Panc1 (cell line): ENCODE data around the gene NEK1. TPM values are rescaled to one million over a fixed set of nuclear protein-coding genes. Genes with fewer than 3 reads are reported as not detected.

Source experiments
- ATAC-seq: fragments of 200-7000 bp; cut with Tn5 transposase; 2 replicates; pipeline ENCODE4 v1.9.1; 2020; ENCODE audit warnings: mild to moderate bottlenecking, moderate library complexity
- BruUV-seq: library from RNA; stranded (reverse); fragments of 400-500 nt; replicated peaks from 2 replicates; lab custom pipeline; 2021; lab: Mats Ljungman, UMichigan
- CTCF ChIA-PET: fragments of 300-600 bp; sonication (Branson Sonifier 250); formaldehyde crosslinking; loops from one replicate; lab custom pipeline; 2022; ENCODE audit warnings: antibody characterized with exemption; lab: Charles Lee
- POLR2A ChIA-PET: fragments of 300-600 bp; sonication (Branson Sonifier 250); formaldehyde crosslinking; loops from one replicate; lab custom pipeline; 2022; ENCODE audit warnings: antibody characterized with exemption; lab: Charles Lee
- DNase-seq: peaks from one replicate; pipeline ENCODE4 v3.0.0-alpha.2; 2010; ENCODE audit warnings: low read depth, low spot score
- H3K27ac ChIP-seq: 2 replicates; pipeline ENCODE4 v1.5.1; 2011; ENCODE audit warnings: mild to moderate bottlenecking, low read length, inconsistent platforms
- H3K27me3 ChIP-seq: fragments of 200-500 bp; sonication (Bioruptor generic); 2 replicates; pipeline ENCODE4 v1.6.0; 2014; ENCODE audit warnings: low read length, inconsistent platforms; ENCODE audit not compliant: control insufficient read depth, insufficient read depth
- H3K36me3 ChIP-seq: fragments of 200-500 bp; sonication (Bioruptor generic); 2 replicates; pipeline ENCODE4 v1.5.1; 2014; ENCODE audit warnings: inconsistent platforms, mild to moderate bottlenecking, low read length, moderate library complexity; ENCODE audit not compliant: control insufficient read depth, insufficient read depth
- H3K4me1 ChIP-seq: 2 replicates; pipeline ENCODE4 v1.5.1; 2011; ENCODE audit warnings: inconsistent platforms, mild to moderate bottlenecking, low read length, moderate library complexity; ENCODE audit not compliant: control insufficient read depth, insufficient read depth
- H3K4me3 ChIP-seq, 2 experiments: 2 replicates each; pipeline ENCODE4 v1.5.1; 2011 to 2012; ENCODE audit warnings: low read depth in 2 of 2, low read length in 2 of 2, mild to moderate bottlenecking in 2 of 2, inconsistent platforms in 1 of 2, moderate library complexity in 1 of 2
- H3K9me3 ChIP-seq: fragments of 200-500 bp; sonication (Bioruptor generic); 2 replicates; pipeline ENCODE4 v1.5.1; 2014; ENCODE audit warnings: low read depth, mild to moderate bottlenecking, inconsistent platforms, low read length, moderate library complexity; ENCODE audit not compliant: control insufficient read depth, insufficient read depth
- POLR2AphosphoS5 ChIP-seq: IDR thresholded peaks from 2 replicates; pipeline ENCODE4 v1.6.1; 2012; ENCODE audit warnings: mild to moderate bottlenecking, low read depth, low read length, moderate library complexity
- SIN3A ChIP-seq: IDR thresholded peaks from 2 replicates; pipeline ENCODE4 v1.6.1; 2012; ENCODE audit warnings: low read depth, mild to moderate bottlenecking, low read length, moderate library complexity, borderline replicate concordance; ENCODE audit not compliant: insufficient read depth
- TCF7L2 ChIP-seq: IDR thresholded peaks from 2 replicates; pipeline ENCODE4 v1.6.1; 2011; ENCODE audit warnings: mild to moderate bottlenecking, low read depth, low read length, inconsistent platforms
- in situ Hi-C: cut with HindIII; loops from 2 replicates; pipeline ENCODE4 v1.10.0; 2016; ENCODE audit warnings: low sequenced_read_pairs, low pct_unique_long_range_greater_than_20kb
- intact Hi-C: fragments of 100-400 bp; cut with micrococcal nuclease; formaldehyde crosslinking; loops from one replicate; pipeline ENCODE4 v1.10.0; 2022; ENCODE audit not compliant: unreplicated experiment
- total RNA-seq: library from RNA; stranded (reverse); gene quantifications from one replicate; pipeline ENCODE4 v1.2.1, GENCODE V29; 2021; ENCODE audit not compliant: unreplicated experiment
- TF ChIP-seq, protein P1 (sequence below), 2 experiments: IDR thresholded peaks; 2 replicates each; pipeline ENCODE4 v1.6.1; 2011 to 2012; ENCODE audit warnings: low read depth in 2 of 2, control low read depth in 1 of 2, low read length in 1 of 2, mild to moderate bottlenecking in 1 of 2, moderate library complexity in 1 of 2; ENCODE audit not compliant: insufficient read depth in 1 of 2
- TF ChIP-seq, protein P2 (sequence below): fragments of 450-650 bp; IDR thresholded peaks from 2 replicates; pipeline ENCODE4 v1.5.1; 2017; ENCODE audit warnings: mild to moderate bottlenecking

NEK1 gene
- total RNA-seq, 1 experiment from 2014 or later, result 9.2 TPM

DNA sequence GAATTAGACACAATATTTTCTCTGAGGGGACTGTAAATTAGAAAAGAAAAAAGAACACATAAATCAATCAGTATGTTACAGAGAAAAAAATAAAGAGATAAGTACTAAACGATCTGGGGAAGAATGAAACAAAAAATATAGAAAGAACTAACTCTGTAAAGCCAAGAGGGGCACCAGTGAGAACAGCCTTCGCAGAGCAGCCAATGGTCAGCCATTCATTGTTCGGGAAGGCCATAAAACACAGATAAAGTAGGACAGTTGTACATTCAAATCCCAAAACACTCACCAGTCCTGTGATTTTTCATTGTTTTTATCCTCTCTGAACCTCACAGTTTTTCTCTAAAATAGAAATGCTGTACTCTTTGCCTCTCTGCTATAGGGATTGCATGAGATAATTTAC is 127.9 kb downstream of the NEK1 start:
- Histone ChIP-seq H3K9me3 (no peaks in the 10 kb centered on the region), H3K27me3 (no peaks in the 10 kb centered on the region), H3K4me3 (no peak overlapping the region), H3K36me3 (no peaks in the 10 kb centered on the region), H3K4me1 (no peaks in the 10 kb centered on the region), H3K27ac (no peak overlapping the region)
- no peak for ATAC-seq
- DNase-seq, result no peak
- in situ Hi-C loops (no loop called here), intact Hi-C loops (no loop called here)
- POLR2A ChIA-PET, result no interaction called here
- TF ChIP-seq POLR2AphosphoS5 (no peak), TCF7L2 (no peak), SIN3A (no peak)
- BruUV-seq, result no TSS peak
- CTCF ChIA-PET, result no interaction called here

DNA sequence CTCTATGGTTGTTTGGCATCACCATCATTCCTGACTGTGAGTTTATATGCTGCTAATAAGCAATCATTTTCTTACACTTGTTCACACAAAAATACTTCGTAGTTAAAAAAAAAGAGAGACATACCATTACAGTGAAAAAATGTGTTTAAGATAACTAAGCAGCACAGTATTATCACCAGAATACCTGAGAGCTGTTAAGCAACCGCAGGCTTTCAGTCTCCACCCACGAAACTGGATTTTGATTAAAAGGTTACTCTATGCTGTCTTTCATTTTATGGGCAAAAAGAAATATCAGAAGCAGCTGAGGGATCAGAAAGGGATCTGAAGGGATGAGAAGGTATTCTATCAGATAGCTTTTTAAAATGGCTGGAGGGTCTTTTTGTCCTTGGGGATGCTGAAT is 148.3 kb downstream of the NEK1 start:
- no TSS peak for BruUV-seq
- H3K4me3 ChIP-seq, result no peak overlapping the region
- ChIA-PET CTCF (no interaction called here), POLR2A (no interaction called here)
- ATAC-seq (no peak), DNase-seq (no peak)
- H3K27ac ChIP-seq, result no peak overlapping the region
- intact Hi-C loops (no loop called here), in situ Hi-C loops (no loop called here)
- H3K9me3 ChIP-seq, result no peaks in the 10 kb centered on the region
- H3K4me1 ChIP-seq, result no peaks in the 10 kb centered on the region
- H3K36me3 ChIP-seq, result no peaks in the 10 kb centered on the region
- no peaks in the 10 kb centered on the region for H3K27me3 ChIP-seq
- TF ChIP-seq TCF7L2, result no peak
- TF ChIP-seq, protein P1, sequence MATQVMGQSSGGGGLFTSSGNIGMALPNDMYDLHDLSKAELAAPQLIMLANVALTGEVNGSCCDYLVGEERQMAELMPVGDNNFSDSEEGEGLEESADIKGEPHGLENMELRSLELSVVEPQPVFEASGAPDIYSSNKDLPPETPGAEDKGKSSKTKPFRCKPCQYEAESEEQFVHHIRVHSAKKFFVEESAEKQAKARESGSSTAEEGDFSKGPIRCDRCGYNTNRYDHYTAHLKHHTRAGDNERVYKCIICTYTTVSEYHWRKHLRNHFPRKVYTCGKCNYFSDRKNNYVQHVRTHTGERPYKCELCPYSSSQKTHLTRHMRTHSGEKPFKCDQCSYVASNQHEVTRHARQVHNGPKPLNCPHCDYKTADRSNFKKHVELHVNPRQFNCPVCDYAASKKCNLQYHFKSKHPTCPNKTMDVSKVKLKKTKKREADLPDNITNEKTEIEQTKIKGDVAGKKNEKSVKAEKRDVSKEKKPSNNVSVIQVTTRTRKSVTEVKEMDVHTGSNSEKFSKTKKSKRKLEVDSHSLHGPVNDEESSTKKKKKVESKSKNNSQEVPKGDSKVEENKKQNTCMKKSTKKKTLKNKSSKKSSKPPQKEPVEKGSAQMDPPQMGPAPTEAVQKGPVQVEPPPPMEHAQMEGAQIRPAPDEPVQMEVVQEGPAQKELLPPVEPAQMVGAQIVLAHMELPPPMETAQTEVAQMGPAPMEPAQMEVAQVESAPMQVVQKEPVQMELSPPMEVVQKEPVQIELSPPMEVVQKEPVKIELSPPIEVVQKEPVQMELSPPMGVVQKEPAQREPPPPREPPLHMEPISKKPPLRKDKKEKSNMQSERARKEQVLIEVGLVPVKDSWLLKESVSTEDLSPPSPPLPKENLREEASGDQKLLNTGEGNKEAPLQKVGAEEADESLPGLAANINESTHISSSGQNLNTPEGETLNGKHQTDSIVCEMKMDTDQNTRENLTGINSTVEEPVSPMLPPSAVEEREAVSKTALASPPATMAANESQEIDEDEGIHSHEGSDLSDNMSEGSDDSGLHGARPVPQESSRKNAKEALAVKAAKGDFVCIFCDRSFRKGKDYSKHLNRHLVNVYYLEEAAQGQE (IDR thresholded peaks at IDR 0.05; ENCODE audit: insufficient read depth in 1 of 2, low read depth in 2 of 2, low read length in 1 of 2), result no peak
- TF ChIP-seq SIN3A, result no peak

- BruUV-seq, result no TSS peak
- in situ Hi-C loops (no loop called here), intact Hi-C loops (no loop called here)
- Histone ChIP-seq H3K4me3 (no peak overlapping the region), H3K27me3 (no peaks in the 10 kb centered on the region), H3K36me3 (no peaks in the 10 kb centered on the region), H3K4me1 (no peaks in the 10 kb centered on the region), H3K9me3 (no peaks in the 10 kb centered on the region), H3K27ac (no peak overlapping the region)
- ChIA-PET CTCF (no interaction called here), POLR2A (no interaction called here)
- DNase-seq, result no peak
- ATAC-seq, result no peak
- TF ChIP-seq POLR2AphosphoS5, result no peak
- TF ChIP-seq, protein P1 (IDR thresholded peaks at IDR 0.05; ENCODE audit: insufficient read depth in 1 of 2, low read depth in 2 of 2, low read length in 1 of 2), result no peak
- TF ChIP-seq, protein P2, sequence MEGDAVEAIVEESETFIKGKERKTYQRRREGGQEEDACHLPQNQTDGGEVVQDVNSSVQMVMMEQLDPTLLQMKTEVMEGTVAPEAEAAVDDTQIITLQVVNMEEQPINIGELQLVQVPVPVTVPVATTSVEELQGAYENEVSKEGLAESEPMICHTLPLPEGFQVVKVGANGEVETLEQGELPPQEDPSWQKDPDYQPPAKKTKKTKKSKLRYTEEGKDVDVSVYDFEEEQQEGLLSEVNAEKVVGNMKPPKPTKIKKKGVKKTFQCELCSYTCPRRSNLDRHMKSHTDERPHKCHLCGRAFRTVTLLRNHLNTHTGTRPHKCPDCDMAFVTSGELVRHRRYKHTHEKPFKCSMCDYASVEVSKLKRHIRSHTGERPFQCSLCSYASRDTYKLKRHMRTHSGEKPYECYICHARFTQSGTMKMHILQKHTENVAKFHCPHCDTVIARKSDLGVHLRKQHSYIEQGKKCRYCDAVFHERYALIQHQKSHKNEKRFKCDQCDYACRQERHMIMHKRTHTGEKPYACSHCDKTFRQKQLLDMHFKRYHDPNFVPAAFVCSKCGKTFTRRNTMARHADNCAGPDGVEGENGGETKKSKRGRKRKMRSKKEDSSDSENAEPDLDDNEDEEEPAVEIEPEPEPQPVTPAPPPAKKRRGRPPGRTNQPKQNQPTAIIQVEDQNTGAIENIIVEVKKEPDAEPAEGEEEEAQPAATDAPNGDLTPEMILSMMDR, result no peak
- TF ChIP-seq SIN3A, result no peak
- no peak for TF ChIP-seq TCF7L2
These were observed 152.3 kb downstream of the NEK1 start for GRCh38 chr4:169460081-169460480.
